Stimulated activated CD8-positive, alpha-beta memory T cell treated with anti-CD3 and anti-CD28 coated beads, Interleukin-4, amount 100 ng/mL, for 24 hours (primary cell): ENCODE data around the gene PRELID3B.
"Not testable (repeated sequence)": the region's sequence is repeated elsewhere in the genome, so short reads cannot be mapped to it uniquely, and the experiment has no call there.

Experiments used
- DNase-seq: peaks from one replicate; pipeline ENCODE4 v3.0.0-alpha.2; 2020; ENCODE audit warnings: low read depth

PRELID3B gene

DNA sequence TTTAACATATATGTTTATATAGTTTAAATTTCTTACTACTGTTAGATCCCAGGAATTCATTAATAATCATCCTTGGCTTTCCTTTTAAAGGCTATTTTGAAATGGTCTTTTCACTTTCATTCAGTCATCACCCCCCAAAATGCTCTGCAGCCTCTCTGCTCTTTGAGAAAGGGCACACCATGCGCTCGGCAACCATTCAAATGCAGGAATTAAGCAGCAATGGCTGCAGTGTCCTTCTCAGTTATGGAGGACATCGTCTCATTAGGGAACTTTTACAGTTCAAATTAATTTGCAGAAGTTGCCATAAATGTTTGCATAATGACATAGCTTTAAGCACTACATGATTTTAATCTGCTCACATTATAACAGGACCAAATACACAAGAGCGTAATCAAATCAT lies 17.1 kb downstream of the PRELID3B start:
- DNase-seq: no peak

DNA sequence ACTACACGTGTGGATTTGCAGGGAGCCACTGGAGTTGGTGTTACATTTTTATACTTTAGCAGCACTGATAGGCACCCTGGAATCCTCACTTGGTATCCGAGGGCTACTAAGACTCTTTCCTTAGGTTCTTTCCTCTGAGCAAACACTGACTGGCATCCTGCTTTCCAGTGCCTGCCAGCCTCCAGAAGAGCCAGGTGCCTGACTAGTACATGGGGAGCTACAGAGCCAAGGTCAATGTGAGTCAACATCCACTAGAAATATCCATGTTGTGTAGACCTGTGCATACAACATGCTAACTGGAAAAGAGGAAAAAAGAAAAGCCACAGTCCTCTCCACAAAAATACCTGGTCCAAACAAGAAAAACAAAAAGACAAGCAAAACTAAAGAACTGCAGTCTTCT lies 17.5 kb downstream of the PRELID3B start:
- DNase-seq: no peak

DNA sequence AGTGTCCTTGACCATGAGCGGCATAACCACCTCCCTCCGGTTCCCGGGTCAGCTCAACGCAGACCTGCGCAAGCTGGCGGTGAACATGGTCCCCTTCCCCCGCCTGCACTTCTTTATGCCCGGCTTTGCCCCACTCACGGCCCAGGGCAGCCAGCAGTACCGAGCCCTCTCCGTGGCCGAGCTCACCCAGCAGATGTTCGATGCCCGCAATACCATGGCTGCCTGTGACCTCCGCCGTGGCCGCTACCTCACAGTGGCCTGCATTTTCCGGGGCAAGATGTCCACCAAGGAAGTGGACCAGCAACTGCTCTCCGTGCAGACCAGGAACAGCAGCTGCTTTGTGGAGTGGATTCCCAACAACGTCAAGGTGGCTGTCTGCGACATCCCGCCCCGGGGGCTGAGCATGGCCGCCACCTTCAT lies 18.5 kb downstream of the PRELID3B start:
- DNase-seq: no peak

DNA sequence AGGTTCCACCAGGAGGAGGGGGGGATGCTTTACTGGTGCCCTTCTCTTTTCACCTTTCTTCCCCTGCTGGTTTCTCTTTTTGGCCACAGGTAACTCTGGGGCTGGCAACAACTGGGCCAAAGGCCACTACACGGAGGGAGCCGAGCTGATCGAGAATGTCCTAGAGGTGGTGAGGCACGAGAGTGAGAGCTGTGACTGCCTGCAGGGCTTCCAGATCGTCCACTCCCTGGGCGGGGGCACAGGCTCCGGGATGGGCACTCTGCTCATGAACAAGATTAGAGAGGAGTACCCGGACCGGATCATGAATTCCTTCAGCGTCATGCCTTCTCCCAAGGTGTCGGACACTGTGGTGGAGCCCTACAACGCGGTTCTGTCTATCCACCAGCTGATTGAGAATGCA lies 19.0 kb downstream of the PRELID3B start:
- DNase-seq: no peak

DNA sequence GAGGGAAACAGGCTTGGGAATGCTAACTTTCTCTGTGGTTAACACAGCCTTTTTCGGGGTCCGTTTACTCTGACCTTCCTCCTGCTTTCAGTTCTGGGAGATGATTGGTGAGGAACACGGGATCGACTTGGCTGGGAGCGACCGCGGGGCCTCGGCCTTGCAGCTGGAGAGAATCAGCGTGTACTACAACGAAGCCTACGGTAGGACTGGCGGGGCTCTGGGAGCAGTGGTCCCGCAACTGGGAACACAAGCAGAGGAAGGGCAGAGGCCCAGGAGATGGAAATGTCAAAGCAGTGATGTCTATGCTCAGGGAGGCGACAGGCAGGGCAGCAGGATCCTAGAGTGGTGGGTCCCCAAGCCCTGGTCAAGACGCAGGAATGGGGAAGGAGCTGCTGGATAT lies 19.8 kb downstream of the PRELID3B start:
- DNase-seq: no peak

DNA sequence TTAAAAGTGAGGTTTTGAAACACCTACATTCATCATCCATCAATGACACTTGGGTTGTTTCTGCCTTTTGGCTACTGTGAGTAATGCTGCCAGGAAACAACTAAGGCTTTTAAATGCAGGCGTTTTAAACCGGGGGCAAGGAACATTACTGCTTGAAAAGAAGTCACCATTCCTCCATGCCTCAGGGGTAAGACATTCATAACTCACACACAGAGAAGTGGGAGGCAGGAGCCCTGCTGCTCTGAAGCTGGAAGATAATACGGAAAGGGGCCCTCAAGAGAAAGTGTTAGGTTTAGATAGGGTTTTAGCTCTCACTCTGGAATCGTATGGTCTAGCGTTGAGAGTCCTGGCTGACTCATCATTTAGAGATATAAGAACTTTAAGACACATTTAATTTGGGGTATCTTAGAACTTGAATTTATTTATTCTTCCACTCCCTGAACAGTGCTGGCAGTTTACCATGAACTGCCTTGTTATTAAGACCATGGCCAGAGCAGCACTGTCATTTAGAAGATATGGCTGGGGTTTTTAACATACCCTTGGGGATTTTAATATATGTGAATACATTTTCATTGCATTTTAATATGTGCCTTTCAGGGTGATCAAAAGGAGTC lies 21.5 kb downstream of the PRELID3B start:
- DNase-seq: no peak

DNA sequence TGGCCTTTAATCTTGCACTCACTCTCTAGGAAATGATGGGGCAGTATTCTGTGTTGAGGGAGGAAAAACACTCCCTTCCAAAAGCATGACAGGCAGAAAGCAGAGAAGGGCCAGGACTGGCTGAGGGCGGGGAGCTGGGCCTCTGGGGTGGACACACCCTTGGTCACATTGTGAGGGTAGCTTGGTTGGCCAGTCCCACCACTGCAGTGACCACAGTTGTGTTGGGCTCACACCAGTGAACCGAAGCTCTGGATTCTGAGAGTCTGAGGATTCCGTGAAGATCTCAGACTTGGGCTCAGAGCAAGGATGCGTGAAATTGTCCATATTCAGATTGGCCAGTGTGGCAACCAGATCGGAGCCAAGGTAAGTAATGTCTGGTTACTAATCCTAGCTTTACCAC lies 23.4 kb downstream of the PRELID3B start, which contains the start of gene TUBB1:
TUBB1 (plus strand) TSS at position 213 of the 400 bp plus-strand sequence; CDS start at position 307, 94 bp downstream.
- no peak for DNase-seq

DNA sequence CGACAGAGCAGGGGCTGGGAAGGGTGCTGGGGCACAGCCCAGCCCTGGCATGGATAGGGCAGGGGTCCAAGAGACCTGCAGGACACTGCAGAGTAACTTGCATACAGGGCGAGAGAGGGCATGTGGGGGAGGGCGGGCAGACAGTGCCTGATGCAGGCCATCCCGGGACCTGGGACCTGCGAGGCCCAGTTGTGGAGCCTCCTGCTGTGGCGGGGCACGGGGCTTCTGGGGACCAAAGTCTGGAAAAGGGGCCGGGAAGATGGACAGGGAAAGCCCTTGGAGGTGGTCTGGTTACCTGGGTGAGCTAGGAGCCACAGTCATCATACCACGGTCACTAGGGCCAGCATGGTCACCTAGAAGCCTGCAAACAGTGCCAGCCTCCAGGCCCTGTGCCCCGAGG lies 23.8 kb downstream of the PRELID3B start:
- no peak for DNase-seq

DNA sequence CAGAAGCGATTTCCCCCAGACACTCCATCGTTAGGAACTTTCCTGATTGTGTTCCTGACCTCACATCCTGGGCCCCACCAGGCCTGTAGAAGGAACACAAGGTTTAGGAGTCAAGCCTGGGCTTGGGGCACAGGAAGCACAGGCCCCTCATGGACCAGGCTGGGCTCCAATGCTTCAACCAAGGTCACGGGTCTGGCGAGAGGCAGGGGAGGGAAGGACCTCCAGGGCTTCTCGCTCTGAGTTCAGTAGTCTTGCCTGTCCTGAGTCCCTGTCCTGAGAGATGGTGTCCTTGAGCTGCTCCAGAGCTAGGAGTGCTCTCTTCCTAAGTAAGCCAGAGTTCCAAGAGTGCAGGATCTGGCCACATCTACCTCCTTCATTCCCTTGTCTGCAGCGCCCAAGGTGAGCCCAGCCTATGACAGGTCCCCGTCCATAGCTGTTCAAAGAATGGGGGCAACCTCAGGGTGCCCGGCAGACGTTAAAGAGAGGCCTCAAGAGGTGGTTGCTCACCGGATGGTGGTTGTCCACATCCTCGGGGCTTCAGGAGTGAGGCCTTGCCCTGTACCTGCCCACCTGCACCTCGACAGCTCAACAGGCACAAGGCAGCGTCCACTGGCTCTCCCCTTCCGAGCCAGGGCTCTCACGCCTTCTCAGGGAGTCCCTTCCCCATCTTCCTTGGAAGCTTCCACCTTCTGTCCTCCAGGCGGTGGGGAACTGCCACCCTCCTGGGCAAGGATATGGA lies 24.9 kb downstream of the PRELID3B start:
- DNase-seq: no peak

DNA sequence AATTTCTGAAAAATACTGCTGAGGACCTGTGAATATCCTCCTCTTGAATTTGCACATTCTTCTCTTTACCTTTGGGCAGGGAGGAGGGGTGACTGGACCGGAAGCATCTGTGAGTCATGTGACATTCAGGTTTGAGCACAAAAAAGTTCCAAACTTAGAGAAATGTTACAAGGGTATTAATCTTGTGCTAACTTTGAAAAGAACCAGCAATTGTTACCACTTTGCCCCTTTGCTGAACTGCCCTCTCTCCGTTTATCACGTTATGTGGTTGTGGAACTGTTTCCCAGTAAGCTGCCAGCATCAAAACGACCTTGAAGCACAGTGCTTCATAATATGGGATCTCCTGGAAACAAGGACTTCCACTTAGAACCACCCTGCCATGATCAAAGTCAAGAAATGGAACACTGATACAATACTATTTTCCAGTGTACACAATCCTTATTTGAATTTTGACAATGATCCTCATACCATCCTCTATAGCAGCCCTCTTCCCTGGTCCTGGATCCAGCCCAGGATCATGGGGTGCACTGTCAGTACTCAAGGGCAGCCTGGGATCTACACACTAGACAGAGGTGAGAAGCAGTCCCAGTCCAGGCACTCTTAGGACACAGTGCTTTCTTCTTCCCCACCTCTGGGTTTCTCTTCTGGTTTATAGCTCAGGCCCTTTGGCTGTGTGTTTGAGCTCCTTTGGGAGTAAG lies 25.6 kb downstream of the PRELID3B start:
- DNase-seq: no peak

DNA sequence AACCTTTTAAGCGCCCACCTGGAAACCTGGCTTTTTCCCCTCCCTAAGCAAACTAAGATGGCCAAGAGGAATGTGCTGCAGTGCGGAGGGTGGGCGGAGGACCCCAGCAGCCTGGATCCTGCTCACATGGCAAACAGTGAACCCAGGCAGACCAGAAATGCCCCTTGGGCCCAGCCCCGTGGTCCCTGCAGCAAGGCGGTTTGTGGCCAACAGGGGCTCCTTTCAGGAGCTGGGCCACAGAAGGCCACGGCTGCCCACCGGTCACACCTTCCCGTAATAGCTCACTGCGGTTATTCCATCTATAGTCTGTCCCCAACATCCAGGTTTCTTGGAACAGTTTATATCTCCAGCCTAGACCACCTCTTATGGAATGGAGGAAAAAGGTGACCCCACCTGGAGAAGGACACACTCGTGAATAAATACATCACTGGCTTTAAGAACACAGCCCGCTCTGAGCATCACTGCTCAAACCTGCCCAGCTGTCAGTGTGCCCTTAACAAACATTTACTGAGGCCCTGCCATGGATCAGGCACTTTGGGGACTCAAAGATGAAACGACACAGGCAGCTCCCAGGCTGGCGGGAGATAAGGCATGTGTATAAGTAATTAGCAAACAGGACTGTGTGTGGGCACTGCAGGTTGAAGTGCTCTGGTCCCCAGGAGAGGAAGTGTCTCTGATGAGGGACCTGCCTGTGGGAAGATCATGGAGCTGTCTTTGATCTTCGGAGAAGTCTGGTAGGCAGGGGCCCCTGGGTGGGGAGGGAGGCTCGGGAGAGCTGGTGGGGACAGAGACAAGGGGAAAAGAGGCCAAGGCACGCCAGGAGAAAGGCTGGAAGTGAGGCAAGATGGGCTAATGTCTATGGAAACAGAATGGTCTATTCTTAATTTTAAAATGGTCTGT lies 26.5 kb downstream of the PRELID3B start:
- no peak for DNase-seq

DNA sequence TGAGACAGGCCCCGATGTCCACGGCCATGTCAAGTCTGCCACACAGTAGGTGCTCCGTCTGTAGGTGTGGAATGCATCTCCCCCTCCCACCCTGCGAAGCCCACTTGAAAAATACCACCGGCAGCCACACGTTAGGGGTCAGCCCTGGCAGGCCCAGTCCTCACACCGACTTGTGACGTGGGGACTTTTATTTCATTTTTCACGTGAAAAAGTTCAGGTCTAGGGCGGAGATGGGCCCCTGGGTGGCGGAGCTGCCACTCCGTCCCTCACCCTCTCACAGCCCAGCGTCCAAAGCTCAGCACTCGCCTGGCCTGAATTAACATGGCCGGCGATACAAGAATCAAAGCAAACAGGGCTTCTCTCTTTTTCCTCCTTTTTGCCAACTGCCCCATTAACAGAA lies 27.2 kb downstream of the PRELID3B start:
- no peak for DNase-seq

DNA sequence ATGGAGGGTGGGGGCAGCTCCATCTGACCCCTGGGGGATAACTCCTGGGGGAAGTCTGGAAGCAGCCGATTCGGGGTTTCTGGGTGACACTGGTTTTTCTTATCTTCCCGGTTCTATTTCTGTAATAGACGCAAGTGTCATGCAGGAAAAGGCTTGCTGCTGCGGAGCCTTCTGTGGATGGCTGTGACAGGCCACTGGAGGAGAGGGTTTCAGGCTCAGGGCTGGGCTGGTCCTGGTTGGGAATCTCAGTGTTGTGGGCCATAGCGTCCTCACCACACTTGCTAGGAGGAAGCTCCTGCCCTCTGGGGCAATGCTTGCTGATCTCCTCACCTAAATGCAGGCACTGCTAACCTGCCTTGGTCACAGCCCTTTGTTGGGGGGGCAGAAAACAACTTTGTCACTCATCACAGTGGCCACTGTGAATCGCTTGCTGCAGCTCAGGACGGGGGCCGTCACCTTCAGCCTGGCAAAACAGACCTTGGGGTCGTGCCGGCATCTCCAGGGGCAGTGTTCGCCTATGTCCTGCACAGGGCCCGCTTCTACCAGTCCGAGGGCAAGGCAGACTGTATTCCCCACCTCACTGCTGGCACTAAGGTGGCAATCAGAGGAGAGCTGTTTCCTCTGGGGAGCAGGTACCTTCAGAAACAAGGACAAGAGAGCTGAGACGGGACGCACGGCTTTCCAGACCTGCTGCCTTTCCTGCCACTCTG lies 27.8 kb downstream of the PRELID3B start:
- no peak for DNase-seq

DNA sequence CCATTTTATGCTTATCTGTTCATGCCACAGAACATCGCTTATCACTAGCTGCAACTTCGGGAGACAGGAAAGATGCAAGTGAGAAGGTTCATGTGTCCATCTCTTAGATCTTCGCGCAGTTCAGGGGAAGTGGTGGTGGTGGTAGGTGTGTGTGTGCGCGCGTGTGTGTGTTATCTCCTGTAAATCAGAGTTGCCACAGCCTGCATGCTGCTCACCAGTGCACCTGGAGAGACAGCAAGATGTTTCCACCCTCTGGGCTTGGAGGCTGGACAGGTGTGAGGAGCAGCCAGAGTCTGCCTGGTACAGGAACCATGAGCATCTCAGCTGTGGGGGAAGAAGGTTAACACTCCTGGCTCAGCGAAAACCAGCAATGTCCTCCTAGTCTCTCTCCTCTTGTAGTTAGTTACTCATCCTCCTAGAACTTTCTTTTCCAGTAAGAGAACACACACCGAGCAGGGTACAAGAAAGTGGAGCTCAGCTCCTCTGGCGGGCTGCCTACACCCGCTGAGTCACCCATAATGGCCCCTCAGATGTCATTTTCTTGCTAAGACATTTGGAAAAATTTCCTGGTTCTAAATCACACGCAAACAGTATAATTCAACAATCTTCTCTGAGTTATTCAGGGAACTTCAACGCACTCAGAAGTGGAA lies 28.5 kb downstream of the PRELID3B start:
- DNase-seq: no peak

DNA sequence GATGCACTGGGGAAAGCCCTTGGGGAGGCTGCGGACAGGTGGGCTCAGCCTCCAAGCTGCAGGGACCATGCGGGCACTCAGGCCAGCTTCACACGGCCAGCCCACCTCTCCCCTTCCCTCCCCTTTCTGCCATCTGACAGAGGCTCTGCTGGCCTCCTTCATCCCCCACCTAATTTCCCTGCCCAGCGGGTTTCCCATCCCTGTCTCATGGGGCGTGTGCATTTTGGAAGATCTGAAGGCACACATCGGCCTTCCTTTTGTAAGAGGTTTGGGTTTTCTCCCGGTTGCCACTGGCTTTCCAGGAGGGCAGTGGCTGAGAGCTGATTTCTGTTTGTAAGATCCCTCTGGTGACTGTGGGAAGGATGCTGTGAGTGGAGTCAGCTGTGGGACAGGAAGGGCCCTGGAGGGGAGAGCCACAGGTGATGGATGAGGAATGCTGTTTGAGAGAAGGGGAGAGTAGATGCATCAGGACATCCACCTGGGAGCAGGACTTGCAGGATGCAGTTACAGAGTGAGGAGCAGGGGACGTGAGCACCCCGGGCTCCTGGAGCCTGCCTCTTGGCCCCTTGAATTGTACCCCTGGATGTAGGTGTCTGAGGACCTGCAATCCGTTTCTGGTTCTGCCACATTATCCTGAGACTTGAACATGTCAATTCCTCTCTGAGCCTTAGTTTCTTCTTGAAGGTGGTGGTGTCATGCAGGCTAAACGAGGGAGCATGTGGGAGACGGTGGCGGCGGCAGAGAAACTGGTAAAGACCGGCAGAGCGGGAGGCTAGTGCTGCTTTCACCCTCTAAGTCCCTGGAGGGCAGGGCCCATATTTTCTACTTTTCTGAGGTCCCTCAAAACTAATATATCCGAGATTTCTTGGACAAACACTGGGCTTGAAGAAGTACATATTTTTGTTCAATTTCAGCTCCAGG lies 29.3 kb downstream of the PRELID3B start:
- DNase-seq: no peak

DNA sequence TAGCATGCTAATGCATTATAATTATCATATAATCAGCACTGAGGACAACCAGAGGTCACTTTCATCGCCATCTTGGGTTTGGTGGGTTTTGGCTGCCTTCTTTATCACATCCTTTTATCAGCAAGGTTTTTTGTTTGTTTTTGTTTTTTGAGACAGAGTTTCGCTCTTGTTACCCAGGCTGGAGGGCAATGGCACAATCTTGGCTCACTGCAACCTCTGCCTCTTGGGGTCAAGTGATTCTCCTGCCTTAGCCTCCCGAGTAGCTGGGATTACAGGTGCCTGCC lies 30.8 kb downstream of the PRELID3B start:
- not testable (repeated sequence) for DNase-seq

DNA sequence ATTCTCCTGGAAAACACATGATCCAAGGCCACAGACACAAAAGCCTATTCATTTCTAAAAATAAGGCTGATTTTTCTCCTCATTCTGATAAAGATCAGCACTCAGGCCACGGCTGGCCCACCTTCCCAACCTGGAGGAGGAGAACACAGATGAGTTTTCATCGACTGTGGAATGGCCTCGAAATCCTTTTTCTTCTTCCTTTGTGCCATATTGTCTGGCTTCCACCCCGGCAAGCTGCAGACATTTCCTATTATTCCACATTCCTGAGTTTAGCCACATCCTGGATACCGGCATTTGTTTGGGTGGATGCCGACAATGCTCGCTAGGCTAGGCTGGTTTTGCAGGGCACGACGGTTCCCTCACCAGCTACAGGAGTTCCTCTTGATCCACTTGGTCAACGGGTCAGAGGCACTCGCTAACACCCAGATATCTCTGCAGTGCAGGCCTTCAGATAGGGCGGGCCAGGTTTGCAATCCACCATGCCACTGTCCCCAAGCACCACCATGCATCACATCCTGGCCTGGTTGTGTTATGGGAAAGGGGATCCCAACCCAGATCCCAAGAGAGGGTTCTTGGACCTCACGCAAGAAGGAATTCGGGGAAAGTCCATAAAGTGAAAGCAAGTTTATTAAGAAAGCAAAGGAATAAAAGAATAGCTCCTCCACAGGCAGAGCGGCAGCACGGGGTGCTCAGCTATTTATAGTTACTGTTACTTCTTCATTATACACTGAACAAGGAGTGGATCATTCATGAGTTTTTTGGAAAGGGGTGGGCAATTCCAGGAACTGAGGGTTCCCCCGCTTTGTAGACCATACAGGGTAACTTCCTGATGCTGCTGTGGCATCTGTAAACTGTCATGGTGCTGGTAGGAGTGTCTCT lies 31.4 kb downstream of the PRELID3B start:
- no peak for DNase-seq

DNA sequence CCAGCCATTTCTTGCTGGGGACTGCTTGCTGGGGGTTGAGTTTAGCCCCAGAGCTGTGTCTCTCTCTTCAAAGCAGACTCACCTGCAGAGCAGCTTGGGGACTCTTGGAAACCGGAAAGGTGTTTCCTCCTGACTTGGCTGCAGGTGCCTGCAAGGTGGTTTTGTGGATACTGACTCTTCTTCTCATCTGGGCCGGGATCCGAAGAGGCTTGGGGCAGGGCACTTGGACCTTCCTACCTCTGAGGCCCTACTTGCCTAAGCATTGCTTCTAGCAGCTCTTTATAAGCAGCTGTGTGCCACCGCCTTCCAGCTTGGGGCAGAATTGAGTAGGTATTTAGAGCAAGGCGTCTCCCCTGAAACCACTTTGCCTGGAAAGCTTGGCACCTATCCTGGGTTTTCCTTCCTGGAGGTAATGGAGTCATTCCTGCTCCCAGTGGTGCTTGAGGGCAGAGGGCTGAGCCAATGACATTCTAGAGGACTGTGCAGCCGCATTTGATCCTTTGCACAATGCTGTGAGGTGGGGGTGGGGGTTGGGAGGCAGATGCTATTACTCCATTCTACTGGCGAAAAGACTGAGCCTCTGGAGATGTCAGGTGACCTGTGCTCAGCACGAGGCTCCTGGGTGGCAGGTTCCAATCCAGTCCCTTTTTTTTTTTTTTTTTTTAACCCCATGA lies 32.1 kb downstream of the PRELID3B start:
- no peak for DNase-seq
